ENCODE results near the gene SEC14L6.

Gene SEC14L6

GRCh38 chr22:30578481-30578880 lies 31.9 kb upstream of the SEC14L6 start (continued):
- no peak for TF ChIP-seq TSHZ2 (CRISPR knock-in tag; IDR thresholded peaks at IDR 0.05)
- TF ChIP-seq ZNF565 (CRISPR knock-in tag; conservative IDR thresholded peaks at IDR 0.05; ENCODE audit: low read depth) = no peak
- TF ChIP-seq RARB (CRISPR knock-in tag; IDR thresholded peaks at IDR 0.05) = no peak
- no peak for TF ChIP-seq OSR1 (CRISPR knock-in tag; IDR thresholded peaks at IDR 0.05)

- peak; percentile 3; the same call in 2 of the 3 replicates for ATAC-seq
Measured at GRCh38 chr22:30575859-30576258, 29.3 kb upstream of the SEC14L6 start.

GRCh38 chr22:30574997-30575671 lies 28.6 kb upstream of the SEC14L6 start:
- ATAC-seq = peak; percentile 79
- TF ChIP-seq BACH2 (CRISPR knock-in tag; IDR thresholded peaks at IDR 0.05; ENCODE audit: borderline replicate concordance) (no peak), CREB5 (CRISPR knock-in tag; IDR thresholded peaks at IDR 0.05; ENCODE audit: low read depth) (0 out of 2 replicates have a peak, but pooled peaks have one; percentile 12), ZFP3 (CRISPR knock-in tag; IDR thresholded peaks at IDR 0.05) (peak; percentile 65; the same call in 1 of the 2 replicates), TCF4 (CRISPR knock-in tag; IDR thresholded peaks at IDR 0.05; ENCODE audit: borderline replicate concordance) (peak; percentile 56; the same call in 1 of the 2 replicates), ZC3H10 (CRISPR knock-in tag; IDR thresholded peaks at IDR 0.05) (no peak), PATZ1 (CRISPR knock-in tag; IDR thresholded peaks at IDR 0.05; ENCODE audit: borderline replicate concordance) (peak; percentile 42; the same call in 1 of the 2 replicates), ZNF70 (CRISPR knock-in tag; IDR thresholded peaks at IDR 0.05) (no peak), SNAI2 (CRISPR knock-in tag; IDR thresholded peaks at IDR 0.05) (peak; percentile 90), TSHZ2 (CRISPR knock-in tag; IDR thresholded peaks at IDR 0.05) (peak; percentile 52; the same call in 1 of the 2 replicates), PPARA (CRISPR knock-in tag; IDR thresholded peaks at IDR 0.05; ENCODE audit: borderline replicate concordance) (no peak)

More at GRCh38 chr22:30575859-30576258, 29.3 kb upstream of the SEC14L6 start:
- TF ChIP-seq ISL1 (CRISPR knock-in tag; IDR thresholded peaks at IDR 0.05) (no peak), ZFP30 (CRISPR knock-in tag; IDR thresholded peaks at IDR 0.05) (no peak), POU6F1 (CRISPR knock-in tag; IDR thresholded peaks at IDR 0.05; ENCODE audit: borderline replicate concordance, low read depth) (no peak), RARB (CRISPR knock-in tag; IDR thresholded peaks at IDR 0.05) (no peak), PPARA (CRISPR knock-in tag; IDR thresholded peaks at IDR 0.05; ENCODE audit: borderline replicate concordance) (no peak), OSR1 (CRISPR knock-in tag; IDR thresholded peaks at IDR 0.05) (no peak), CSDC2 (CRISPR knock-in tag; IDR thresholded peaks at IDR 0.05) (no peak), ESRRG (CRISPR knock-in tag; IDR thresholded peaks at IDR 0.05) (no peak), ZNF565 (CRISPR knock-in tag; conservative IDR thresholded peaks at IDR 0.05; ENCODE audit: low read depth) (no peak)
